ENCODE measurements around the gene GLB1L.

Gene GLB1L

DNA sequence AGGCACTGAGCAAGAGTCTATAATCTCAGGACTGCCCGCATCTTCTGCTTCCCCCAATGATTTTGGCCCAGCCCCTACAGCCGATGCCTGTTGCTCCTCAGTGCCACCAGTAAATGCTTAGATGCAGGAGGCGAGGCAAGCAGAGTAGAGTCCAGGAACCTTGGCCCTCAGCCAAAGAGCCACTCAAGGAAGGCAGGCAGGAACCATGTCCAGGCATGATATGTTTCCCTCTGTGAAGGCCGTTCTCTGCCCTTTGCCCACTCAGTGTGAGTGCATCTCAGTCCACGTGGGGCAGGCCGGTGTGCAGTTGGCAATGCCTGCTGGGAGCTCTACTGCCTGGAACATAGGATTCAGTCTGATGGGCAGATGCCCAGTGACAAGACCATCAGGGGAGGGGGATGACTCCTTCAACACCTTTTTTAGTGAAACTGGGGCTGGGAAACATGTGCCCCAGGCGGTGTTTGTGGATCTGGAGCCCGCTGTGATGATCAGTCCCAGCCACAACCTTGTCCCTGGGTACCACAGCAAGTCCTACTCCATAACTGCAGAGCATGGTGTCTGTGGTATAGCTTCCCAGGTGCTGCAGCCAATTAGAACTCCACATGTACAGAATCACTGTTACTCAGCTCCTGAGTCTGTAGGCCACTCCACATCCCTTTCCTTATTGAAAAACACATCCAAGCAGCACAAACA is 24.3 kb upstream of the GLB1L start:
- ATAC-seq: peak; percentile 62
- no peak for TF ChIP-seq TSHZ2 (CRISPR knock-in tag; IDR thresholded peaks at IDR 0.05)
- no peak for TF ChIP-seq CREB5 (CRISPR knock-in tag; IDR thresholded peaks at IDR 0.05; ENCODE audit: low read depth)
- TF ChIP-seq ZFP3 (CRISPR knock-in tag; IDR thresholded peaks at IDR 0.05): no peak
- no peak for TF ChIP-seq CSDC2 (CRISPR knock-in tag; IDR thresholded peaks at IDR 0.05)
- no peak for TF ChIP-seq PPARA (CRISPR knock-in tag; IDR thresholded peaks at IDR 0.05; ENCODE audit: borderline replicate concordance)
- TF ChIP-seq ZFP30 (CRISPR knock-in tag; IDR thresholded peaks at IDR 0.05): no peak
- TF ChIP-seq BACH2 (CRISPR knock-in tag; IDR thresholded peaks at IDR 0.05; ENCODE audit: borderline replicate concordance): no peak
- TF ChIP-seq ISL1 (CRISPR knock-in tag; IDR thresholded peaks at IDR 0.05): no peak
- TF ChIP-seq ARNTL (CRISPR knock-in tag; IDR thresholded peaks at IDR 0.05; ENCODE audit: borderline replicate concordance, low read depth): no peak
- TF ChIP-seq CSRNP3 (CRISPR knock-in tag; IDR thresholded peaks at IDR 0.05): no peak
- no peak for TF ChIP-seq ESRRG (CRISPR knock-in tag; IDR thresholded peaks at IDR 0.05)
- TF ChIP-seq, protein P1, sequence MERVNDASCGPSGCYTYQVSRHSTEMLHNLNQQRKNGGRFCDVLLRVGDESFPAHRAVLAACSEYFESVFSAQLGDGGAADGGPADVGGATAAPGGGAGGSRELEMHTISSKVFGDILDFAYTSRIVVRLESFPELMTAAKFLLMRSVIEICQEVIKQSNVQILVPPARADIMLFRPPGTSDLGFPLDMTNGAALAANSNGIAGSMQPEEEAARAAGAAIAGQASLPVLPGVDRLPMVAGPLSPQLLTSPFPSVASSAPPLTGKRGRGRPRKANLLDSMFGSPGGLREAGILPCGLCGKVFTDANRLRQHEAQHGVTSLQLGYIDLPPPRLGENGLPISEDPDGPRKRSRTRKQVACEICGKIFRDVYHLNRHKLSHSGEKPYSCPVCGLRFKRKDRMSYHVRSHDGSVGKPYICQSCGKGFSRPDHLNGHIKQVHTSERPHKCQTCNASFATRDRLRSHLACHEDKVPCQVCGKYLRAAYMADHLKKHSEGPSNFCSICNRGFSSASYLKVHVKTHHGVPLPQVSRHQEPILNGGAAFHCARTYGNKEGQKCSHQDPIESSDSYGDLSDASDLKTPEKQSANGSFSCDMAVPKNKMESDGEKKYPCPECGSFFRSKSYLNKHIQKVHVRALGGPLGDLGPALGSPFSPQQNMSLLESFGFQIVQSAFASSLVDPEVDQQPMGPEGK (CRISPR knock-in tag; IDR thresholded peaks at IDR 0.05; ENCODE audit: borderline replicate concordance): no peak
- TF ChIP-seq ZNF8 (CRISPR knock-in tag; IDR thresholded peaks at IDR 0.05): no peak
- TF ChIP-seq POU6F1 (CRISPR knock-in tag; IDR thresholded peaks at IDR 0.05; ENCODE audit: borderline replicate concordance, low read depth): no peak
- TF ChIP-seq ZC3H10 (CRISPR knock-in tag; IDR thresholded peaks at IDR 0.05): no peak
- no peak for TF ChIP-seq ZNF565 (CRISPR knock-in tag; conservative IDR thresholded peaks at IDR 0.05; ENCODE audit: low read depth)
- TF ChIP-seq OSR1 (CRISPR knock-in tag; IDR thresholded peaks at IDR 0.05): no peak
- no peak for TF ChIP-seq RARB (CRISPR knock-in tag; IDR thresholded peaks at IDR 0.05)
- TF ChIP-seq GLIS3 (CRISPR knock-in tag; IDR thresholded peaks at IDR 0.05): no peak
- TF ChIP-seq TOX (CRISPR knock-in tag; IDR thresholded peaks at IDR 0.05; ENCODE audit: borderline replicate concordance): no peak

DNA sequence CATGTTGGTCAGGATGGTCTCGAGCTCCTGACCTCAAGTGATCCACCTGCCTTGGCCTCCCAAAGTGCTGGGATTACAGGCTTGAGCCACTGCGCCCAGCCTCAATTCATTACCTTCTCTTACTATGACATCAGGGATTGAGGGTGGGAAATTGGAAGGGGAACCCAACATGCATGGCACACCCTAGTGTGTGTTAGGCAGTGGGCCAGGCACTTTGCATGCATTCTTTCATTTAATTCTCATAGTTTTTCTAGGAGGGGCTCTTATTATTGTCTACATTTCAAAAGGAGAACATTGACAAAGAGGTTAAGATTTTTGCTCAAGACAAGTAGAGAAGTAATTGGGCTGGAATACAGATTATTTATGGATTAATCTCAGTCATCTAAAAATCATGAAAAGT is 23.1 kb upstream of the GLB1L start:
- no peak for TF ChIP-seq SNAI2 (CRISPR knock-in tag; IDR thresholded peaks at IDR 0.05)
- no peak for TF ChIP-seq BACH2 (CRISPR knock-in tag; IDR thresholded peaks at IDR 0.05; ENCODE audit: borderline replicate concordance)
- no peak for TF ChIP-seq ZNF565 (CRISPR knock-in tag; conservative IDR thresholded peaks at IDR 0.05; ENCODE audit: low read depth)
- TF ChIP-seq ZFP3 (CRISPR knock-in tag; IDR thresholded peaks at IDR 0.05): no peak
- no peak for TF ChIP-seq OSR1 (CRISPR knock-in tag; IDR thresholded peaks at IDR 0.05)
- TF ChIP-seq TOX (CRISPR knock-in tag; IDR thresholded peaks at IDR 0.05; ENCODE audit: borderline replicate concordance): no peak
- TF ChIP-seq ZNF8 (CRISPR knock-in tag; IDR thresholded peaks at IDR 0.05): no peak
- no peak for TF ChIP-seq CREB5 (CRISPR knock-in tag; IDR thresholded peaks at IDR 0.05; ENCODE audit: low read depth)
- TF ChIP-seq ISL1 (CRISPR knock-in tag; IDR thresholded peaks at IDR 0.05): no peak
- TF ChIP-seq ZFP30 (CRISPR knock-in tag; IDR thresholded peaks at IDR 0.05): no peak
- no peak for TF ChIP-seq TSHZ2 (CRISPR knock-in tag; IDR thresholded peaks at IDR 0.05)
- no peak for TF ChIP-seq ESRRG (CRISPR knock-in tag; IDR thresholded peaks at IDR 0.05)
- no peak for TF ChIP-seq RARB (CRISPR knock-in tag; IDR thresholded peaks at IDR 0.05)
- TF ChIP-seq, protein P1 (CRISPR knock-in tag; IDR thresholded peaks at IDR 0.05; ENCODE audit: borderline replicate concordance): no peak

More for the DNA sequence above, 23.1 kb upstream of the GLB1L start:
- ATAC-seq: no peak

Data from SK-N-SH treated with all-trans-retinoic acid at 6 μM for 48 hours (cell line).